ENCODE data around the gene SLC51A. TPM values are rescaled to one million over a fixed set of nuclear protein-coding genes. Genes with fewer than 3 reads are reported as not detected.
A peak's percentile ranks its signal among the peaks of the same experiment; 100 is the strongest.

Gene SLC51A
- total RNA-seq, 1 donor from 2014 or later: not detected

DNA sequence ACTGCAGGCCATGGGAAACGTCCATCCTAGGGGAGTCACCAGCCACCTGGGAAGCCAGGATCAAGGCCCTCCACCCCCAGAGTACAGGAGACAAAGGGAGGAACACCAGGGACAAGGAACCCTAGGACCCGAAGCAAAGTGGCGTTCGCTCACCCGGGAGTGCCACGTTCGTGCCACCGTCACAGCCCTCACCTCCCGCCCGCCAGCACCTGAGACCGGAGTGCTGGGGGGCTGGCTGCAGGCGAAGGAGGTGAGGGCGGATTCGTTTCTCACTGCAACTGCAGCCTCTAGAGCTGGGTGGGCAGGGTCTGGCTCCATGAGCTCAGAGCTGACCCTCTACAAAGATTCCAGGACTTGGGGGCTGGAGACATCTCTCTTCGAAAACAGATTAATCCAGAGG is 31.5 kb upstream of the SLC51A start:
- H3K27me3 ChIP-seq (ENCODE audit: insufficient read depth, low read length): no peaks in the 10 kb centered on the region
- peaks cover 2% of the 10 kb centered on the region for H3K4me1 ChIP-seq (ENCODE audit: insufficient read depth, low read length)
- Mint-ChIP-seq H3K27me3 (ENCODE audit: low read depth, unreplicated experiment) (peaks cover 4% of the 10 kb centered on the region), H3K36me3 (ENCODE audit: low read depth, unreplicated experiment) (no peaks in the 10 kb centered on the region), H3K27ac (ENCODE audit: unreplicated experiment) (no peak overlapping the region), H3K9me3 (ENCODE audit: unreplicated experiment) (peaks cover 2% of the 10 kb centered on the region), H3K4me3 (ENCODE audit: unreplicated experiment) (no peak overlapping the region), H3K4me1 (ENCODE audit: low read depth, unreplicated experiment) (peaks cover 5% of the 10 kb centered on the region)
- no peak for FAIRE-seq
- TF ChIP-seq, protein P1, sequence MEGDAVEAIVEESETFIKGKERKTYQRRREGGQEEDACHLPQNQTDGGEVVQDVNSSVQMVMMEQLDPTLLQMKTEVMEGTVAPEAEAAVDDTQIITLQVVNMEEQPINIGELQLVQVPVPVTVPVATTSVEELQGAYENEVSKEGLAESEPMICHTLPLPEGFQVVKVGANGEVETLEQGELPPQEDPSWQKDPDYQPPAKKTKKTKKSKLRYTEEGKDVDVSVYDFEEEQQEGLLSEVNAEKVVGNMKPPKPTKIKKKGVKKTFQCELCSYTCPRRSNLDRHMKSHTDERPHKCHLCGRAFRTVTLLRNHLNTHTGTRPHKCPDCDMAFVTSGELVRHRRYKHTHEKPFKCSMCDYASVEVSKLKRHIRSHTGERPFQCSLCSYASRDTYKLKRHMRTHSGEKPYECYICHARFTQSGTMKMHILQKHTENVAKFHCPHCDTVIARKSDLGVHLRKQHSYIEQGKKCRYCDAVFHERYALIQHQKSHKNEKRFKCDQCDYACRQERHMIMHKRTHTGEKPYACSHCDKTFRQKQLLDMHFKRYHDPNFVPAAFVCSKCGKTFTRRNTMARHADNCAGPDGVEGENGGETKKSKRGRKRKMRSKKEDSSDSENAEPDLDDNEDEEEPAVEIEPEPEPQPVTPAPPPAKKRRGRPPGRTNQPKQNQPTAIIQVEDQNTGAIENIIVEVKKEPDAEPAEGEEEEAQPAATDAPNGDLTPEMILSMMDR (IDR thresholded peaks at IDR 0.05; ENCODE audit: insufficient read depth, low read depth, low read length): no peak
- TF ChIP-seq EZH2 (IDR thresholded peaks at IDR 0.05; ENCODE audit: insufficient read depth, low read length): no peak
- H3K4me2 ChIP-seq (ENCODE audit: low read length): no peak overlapping the region
- H3K9me3 ChIP-seq (ENCODE audit: insufficient read depth, low read depth, low read length): no peaks in the 10 kb centered on the region
- no peak for DNase-seq (ENCODE audit: low read depth)
- H2AFZ ChIP-seq (ENCODE audit: low read depth, low read length): no peak overlapping the region
- no peaks in the 10 kb centered on the region for H3K36me3 ChIP-seq (ENCODE audit: insufficient read depth, low read length)
- no peak overlapping the region for H3K9ac ChIP-seq (ENCODE audit: low read length)
- H3K4me3 ChIP-seq (ENCODE audit: insufficient read depth, low read depth, low read length): no peak overlapping the region
- H4K20me1 ChIP-seq (ENCODE audit: insufficient read depth, low read length): no peaks in the 10 kb centered on the region
- H3K79me2 ChIP-seq (ENCODE audit: insufficient read depth, low read length): no peaks in the 10 kb centered on the region
- H3K27ac ChIP-seq (ENCODE audit: low read depth, low read length): no peak overlapping the region

DNA sequence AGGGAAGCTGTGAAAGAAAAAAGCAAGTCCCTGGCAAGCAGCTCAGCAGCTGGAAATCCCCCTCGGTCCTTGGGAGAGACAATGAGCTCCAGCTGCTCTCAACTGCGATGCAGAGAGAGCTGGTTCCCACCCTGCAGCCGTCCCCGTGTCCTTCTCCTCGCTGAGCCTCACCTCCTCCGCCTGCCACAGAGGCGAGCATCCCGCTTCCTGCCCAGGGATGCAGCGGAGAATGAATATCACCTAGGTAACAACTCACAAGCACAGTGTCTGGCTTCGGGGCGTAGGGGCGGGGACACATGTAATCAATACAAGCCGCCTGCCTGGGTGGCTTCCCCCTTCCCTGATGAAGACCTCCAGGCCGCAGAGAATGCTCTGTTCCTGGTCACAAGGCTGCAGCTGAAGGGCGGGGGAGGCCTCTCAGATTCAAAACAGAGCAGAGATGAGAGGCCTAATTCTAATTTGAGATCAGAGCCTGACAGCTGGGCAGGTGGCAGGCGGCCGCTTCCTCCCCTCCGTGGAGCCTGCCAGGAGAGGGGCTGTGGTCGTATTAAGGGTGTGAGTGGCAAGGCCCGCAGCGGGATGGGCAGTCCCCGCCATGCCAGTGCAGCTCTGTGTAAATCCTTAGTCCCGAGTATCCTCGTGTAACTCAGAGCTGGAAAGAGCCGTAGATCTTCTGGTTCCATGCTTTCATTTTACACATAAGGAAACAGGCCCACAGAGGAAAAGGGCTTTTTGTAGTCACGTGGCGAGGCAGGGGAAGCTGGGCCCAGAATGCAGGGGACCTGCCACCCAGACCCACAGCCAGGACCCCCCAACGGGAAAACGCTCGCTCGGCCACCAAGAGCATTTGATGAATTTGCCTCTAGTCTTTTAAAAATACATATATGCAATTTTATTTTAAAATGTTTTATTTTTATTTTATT is 29.4 kb upstream of the SLC51A start:
- Mint-ChIP-seq H3K4me3 (ENCODE audit: unreplicated experiment) (no peak overlapping the region), H3K36me3 (ENCODE audit: low read depth, unreplicated experiment) (no peaks in the 10 kb centered on the region), H3K27ac (ENCODE audit: unreplicated experiment) (no peak overlapping the region), H3K9me3 (ENCODE audit: unreplicated experiment) (peaks cover 2% of the 10 kb centered on the region), H3K4me1 (ENCODE audit: low read depth, unreplicated experiment) (peaks cover 5% of the 10 kb centered on the region), H3K27me3 (ENCODE audit: low read depth, unreplicated experiment) (peaks cover 4% of the 10 kb centered on the region)
- Histone ChIP-seq H3K9me3 (ENCODE audit: insufficient read depth, low read depth, low read length) (no peaks in the 10 kb centered on the region), H4K20me1 (ENCODE audit: insufficient read depth, low read length) (no peaks in the 10 kb centered on the region), H3K27me3 (ENCODE audit: insufficient read depth, low read length) (no peaks in the 10 kb centered on the region), H3K4me2 (ENCODE audit: low read length) (peak overlapping the region; percentile 15), H3K9ac (ENCODE audit: low read length) (no peak overlapping the region), H3K27ac (ENCODE audit: low read depth, low read length) (no peak overlapping the region), H3K4me3 (ENCODE audit: insufficient read depth, low read depth, low read length) (no peak overlapping the region), H3K79me2 (ENCODE audit: insufficient read depth, low read length) (no peaks in the 10 kb centered on the region), H2AFZ (ENCODE audit: low read depth, low read length) (peak overlapping the region; percentile 69), H3K36me3 (ENCODE audit: insufficient read depth, low read length) (no peaks in the 10 kb centered on the region), H3K4me1 (ENCODE audit: insufficient read depth, low read length) (no peaks in the 10 kb centered on the region)
- FAIRE-seq (no peak), DNase-seq (ENCODE audit: low read depth) (no peak)
- TF ChIP-seq, protein P1 (IDR thresholded peaks at IDR 0.05; ENCODE audit: insufficient read depth, low read depth, low read length): no peak
- TF ChIP-seq EZH2 (IDR thresholded peaks at IDR 0.05; ENCODE audit: insufficient read depth, low read length): no peak

All from astrocyte (in vitro differentiated cells and primary cell).